HG03469 (cell line): ENCODE data around the gene EPB41L3.
"Not testable (repeated sequence)": the region's sequence is repeated elsewhere in the genome, so short reads cannot be mapped to it uniquely, and the experiment has no call there.

ENCODE experiments used
- ATAC-seq: cut with Tn5 transposase; IDR thresholded peaks from one replicate; pipeline ENCODE4 v1.9.1; 2021; ENCODE audit warnings: mild to moderate bottlenecking, moderate library complexity, moderate number of reproducible peaks; ENCODE audit not compliant: unreplicated experiment

EPB41L3 gene

DNA sequence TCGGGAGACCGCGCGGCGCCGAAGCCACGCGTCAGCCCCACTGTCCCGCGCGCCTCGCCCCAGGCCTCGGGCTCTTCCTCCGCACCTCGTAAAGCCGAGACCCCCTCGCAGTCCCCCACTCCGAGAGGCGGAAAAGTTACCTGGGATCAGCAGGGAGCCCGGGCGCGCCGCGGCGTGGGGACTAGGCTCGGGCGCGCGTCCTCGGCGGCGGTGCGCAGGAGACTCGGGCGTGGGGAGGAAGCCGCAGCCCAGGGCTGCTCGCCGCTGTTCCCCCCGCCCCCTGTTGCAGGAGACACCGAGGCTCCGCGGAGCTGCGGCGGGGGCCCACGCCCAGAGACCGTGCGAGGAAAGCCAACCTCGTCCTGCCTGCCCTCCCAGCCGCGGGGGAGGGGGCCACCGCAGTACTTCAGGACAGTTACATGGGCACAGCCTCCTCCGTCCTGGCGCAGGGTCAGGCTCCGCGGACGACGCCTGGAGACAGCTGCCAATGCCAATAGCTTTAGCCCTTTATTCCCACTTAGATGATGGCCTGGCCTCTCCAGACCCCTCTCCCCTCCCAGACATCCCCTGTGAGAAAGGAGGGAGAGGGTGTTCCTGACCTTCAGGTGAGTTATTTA is at the start of gene EPB41L3:
EPB41L3 (minus strand) TSS at position 225 of the 617 bp plus-strand sequence. CDS start 54,814 bp downstream, outside the sequence.
- no peak for ATAC-seq

DNA sequence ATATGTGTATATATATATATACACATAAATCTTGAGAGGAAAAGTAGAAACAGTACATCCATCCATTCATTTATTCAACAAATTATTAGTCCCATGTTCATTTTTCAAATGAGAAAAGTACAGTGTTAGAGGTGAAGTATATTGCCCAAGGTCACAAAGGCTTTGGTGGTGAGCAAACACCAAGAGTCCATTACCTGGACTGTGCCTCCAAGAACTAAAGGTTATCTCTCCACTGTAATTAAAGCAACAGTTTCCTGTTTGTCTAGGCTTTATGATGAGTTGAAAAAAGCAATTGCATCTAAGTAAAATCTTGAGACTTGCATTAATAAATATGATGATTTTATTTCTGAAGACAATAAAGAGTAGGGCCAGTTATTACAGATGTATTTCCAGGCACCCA is 44.7 kb upstream of the EPB41L3 start:
- no peak for ATAC-seq

DNA sequence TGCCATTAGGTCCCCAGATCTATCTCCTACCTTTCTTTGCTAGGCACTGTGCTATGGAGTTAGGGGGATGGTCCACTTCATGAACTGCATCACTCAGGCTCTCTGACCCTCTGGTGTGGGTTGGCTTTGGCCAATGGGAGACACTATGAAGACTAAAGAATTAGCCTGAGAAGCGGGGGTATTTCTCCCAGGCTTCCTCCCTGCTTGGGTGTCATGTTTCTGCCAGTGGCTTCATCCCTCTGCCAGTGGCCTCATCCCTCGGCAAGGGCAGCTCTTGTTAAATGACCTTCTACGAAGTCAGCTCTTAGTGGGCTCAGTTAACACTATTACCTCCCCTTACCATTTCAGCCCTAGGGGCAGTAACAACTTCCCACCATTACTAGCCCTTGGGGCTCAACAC is 41.9 kb upstream of the EPB41L3 start:
- no peak for ATAC-seq

DNA sequence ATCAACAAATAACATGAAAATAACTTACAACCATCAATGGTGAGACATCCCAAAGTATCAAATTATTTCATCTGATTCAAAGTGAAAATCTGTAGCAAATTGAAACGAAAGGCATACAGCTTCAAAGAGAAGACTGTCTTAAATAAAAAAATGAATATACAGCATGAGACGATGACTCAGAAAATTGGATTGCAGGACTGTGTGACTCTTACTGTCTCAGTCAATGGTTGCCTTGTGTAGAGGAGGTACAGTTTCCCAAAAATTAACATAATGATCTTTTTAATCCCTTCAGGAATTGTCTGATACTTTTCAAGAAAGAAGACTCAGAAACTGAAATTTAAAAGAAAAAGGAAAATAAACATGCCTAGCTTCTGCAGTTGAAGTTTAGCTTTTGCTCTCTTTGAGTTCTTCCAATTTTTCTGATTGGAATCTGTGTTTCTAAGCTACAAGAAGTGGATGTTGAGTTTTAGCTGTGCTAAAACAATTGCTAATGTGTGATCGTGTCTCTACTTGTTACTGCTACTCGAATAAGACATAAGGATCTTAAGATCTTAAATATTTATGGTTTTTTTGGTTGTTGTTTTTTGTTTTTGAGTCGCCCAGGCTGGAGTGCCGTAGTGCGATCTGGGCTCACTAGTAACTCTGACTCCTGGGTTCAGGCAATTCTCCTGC is 41.1 kb upstream of the EPB41L3 start:
- ATAC-seq, result no peak

DNA sequence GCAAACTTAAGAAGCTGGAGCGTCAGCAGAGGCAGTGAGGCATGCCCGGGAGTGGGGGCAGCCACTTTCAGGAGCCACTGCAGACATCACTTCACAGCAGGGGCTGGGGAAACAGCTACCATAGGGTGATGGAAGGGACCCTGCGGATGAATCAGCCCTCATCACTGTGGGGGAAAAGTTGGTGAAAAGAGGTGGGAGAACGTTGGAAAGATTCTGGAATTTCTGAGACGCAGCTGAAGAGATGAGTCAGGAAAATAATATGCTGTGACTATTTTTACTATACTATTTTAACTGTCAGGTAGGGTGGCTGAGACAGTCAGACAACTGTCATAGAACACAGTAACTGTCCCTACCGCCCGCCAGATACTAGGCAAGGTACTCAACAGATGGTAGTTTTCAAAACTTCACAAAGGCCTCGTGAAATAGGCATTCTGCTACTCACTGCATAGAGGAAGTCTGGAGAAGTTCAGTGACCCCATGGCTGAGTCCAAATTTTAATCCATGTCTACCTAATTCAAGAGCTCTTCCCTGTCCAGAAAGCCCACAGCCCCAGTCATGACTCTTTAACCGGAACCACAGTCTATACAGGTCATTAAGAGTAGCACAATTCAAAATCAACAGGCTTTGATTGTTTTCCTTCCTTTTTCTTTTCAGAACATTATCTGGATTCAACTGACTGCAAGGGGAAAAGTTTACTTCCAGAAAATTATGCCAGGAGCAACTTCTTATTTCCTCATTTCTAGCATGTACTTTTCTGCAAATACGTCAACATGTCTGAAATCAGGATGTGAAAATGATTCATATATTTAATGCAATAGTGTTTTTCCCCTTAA is 39.3 kb upstream of the EPB41L3 start:
- ATAC-seq, result no peak

DNA sequence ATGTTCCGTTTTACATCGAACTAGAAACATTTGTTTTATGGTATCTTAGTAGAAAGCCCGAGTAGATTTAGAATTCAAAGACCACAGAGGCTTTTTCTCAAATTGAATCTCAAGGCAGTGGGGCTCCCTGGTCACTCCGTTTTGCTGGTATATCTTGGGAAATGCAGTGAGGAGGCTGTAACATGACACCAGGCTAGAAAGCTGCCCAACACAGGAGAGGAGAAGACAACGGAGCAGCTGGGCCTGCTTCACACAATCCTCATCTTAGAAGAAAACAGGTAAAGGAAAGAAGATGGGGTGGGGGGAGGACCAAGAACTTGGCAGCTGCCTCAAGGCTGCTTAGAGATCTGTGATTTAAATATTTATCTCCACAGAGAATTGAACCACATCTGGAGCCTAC is 38.3 kb upstream of the EPB41L3 start:
- ATAC-seq, result no peak

DNA sequence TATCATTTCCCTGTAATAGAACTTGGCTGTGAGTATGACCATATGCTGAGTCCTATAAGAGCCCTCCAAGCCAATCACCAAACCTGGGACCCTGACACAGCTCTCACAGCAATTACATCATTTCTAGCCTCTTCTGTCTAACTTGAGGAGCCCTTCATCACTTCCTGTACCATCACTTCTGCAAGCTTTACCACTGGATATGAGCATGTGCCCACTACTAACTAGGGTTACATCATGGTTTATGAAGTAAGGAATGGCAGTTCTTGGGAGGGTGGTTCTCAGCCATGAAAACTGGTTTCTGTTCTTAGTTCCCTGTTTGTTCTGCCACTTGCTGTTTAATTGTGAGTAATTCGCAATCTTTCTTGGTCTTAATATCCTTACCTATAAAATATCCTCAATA is 31.0 kb upstream of the EPB41L3 start:
- ATAC-seq, result no peak

DNA sequence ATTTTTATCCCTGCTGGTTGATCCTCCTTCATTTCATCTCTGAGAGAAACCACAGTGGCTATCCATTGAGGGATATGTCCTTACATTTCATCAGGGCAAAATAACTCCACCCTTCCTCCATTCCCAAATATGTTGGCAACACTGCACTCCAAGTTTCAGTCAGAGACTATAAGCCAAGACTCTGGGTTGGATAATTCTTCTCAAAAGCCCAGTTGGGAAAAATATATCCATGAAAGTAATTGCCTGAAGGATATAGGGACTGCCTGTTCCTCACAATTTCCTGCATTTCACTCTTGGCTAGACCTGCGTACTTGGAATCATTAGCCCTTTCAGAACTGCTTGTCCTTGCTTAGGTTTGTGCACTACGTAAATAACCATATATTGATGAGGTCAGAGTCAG is 27.9 kb upstream of the EPB41L3 start:
- ATAC-seq, result no peak

DNA sequence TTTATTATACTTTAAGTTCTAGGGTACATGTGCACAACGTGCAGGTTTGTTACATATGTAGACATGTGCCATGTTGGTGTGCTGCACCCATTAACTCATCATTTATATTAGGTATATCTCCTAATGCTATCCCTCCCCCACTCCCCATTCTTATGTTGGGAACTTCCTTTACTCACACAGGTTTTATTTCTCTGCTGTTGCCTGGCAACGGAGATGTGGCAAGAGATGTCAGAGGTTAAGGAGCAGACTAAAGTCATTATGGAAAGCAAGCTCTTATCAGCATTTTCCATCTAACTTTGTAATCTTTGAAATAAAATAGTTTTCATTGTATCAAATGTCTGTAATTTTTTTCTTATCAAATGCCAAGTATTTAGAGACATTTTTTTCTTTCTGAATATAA is 26.8 kb upstream of the EPB41L3 start:
- ATAC-seq, result not testable (repeated sequence)

DNA sequence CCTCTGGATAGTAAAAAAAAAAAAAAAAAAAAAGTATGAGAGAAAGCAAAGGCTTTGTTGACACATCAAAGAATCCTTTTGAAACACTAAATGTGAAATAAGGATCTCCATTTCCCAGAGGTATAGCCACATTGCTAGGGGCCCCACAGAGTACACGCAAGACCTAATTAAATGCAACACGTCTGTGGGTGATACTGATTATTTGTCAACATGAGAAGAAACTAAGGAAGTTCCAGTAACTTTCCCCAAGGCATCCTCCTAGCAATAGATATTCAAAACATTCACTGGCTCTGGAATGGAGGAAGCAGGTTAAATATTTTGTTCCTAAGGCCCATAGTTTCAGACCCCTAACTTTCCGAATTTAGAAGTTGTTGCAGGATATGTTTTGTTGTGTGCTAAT is 24.6 kb upstream of the EPB41L3 start:
- no peak for ATAC-seq

DNA sequence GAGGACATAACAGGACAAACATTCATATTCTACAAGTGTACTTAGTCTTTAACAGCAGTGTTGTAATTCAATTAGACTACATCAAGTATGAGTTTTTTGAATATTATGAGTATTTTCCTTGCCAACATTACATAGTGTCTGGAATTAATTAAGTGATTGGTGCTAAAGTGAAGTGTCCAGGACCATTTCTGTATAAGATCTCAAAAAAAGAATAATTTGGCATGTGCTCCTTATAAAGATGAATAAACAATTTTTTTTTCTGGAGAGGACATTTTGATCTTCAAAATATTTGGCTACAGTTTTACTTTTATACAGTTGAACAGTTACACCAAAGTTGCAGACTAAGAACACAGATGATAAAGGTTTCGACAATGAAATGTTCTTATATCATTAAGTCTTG is 15.1 kb upstream of the EPB41L3 start:
- no peak for ATAC-seq

DNA sequence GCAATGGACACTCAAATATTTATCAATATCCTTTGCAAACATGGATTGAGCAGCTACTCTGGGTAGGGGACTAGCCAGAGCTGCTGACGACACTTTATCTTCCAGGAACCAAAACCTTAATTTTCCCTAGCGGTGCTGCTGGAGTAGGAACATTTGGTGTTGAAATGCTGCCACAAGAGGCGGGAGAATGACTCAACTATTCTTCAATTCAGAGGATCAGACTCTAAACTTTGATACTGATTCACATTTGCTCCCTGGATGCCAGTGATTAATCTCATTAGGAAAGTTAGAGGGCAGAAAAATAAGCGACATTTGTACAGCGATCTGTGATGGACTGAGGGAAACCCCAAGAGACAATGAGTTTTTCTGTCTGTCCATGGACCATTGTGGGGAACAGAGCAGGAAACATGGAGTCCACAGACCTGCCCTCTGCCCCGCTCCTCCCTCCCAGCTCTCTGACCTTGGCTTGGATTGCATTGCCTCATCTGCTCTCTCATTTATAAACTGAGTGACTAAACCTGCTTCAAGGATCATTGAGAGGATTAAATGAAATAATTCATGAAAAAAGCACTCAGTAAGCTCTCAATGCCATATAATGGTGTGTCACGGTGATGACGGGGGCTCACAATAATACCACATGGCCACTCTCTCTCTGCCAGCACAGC is 12.6 kb upstream of the EPB41L3 start:
- ATAC-seq, result no peak

DNA sequence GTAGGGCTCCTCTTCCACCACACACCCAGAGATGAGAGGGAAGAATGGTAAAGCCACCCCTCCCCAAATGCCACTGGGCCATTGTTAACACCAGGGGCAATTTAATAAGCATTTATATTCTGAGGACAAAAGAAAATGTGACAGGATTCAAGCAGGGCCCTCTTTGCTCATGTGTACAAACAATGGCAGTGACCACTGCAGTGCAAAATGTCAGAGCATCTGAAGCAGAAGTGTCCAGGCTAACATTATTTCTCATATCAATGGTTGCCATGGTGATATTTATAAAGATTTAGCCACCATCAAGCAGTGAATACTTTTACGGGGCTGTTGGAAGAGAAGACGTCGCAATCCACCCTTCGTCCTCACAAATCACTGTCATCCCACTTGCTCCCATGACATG is 10.8 kb upstream of the EPB41L3 start:
- no peak for ATAC-seq

DNA sequence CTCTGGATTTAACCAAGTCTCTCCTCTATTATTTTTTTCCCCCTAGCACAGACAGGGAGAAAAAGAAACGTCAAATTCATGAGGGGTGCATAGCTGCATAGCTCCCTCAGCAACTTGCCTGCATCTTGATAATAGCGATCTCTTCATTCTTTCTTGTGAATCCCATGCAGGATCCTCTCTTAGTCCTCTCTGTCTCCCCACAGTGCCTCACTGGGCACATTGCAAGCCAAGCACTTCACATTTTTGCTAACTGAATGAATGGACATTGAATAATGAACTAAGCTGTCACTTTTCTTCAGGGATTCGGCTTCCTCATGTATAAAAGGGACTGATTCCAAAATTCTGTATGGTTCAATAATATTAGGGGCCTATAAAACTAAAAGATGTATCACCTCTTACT is 2.9 kb upstream of the EPB41L3 start:
- ATAC-seq, result no peak

DNA sequence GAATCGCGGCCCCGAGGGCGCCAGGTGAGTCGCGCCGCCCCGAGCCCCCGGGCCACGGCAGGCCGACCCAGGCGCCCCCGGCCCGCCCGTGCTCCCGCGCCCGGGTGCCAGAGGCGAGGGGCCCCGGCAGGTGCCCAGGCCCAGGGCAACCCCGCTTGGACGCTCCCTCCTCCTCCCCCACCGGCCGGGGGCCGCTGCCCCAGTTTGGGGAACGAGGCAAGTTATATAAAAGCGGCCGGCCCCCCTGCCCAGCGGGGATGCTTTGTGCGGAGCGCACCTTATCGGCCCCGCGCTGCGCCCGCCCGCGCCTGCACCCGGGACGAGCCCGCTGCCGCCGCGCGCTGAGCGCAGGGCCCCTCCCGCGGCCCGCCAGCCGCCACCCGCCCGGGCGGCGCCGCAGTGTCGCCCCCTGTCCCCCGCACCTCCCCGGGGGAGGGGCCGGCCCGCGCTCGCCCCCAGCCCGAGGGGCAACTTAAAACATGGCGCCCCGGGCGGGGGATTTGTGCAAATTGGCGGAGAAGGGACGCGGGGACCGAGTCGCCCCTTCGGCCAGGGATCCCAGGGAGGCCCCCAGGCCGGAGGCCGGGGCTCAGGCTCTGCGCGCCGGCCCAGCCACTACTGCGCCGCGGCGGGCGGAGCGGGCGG is 639 bp downstream of the EPB41L3 start:
- no peak for ATAC-seq

DNA sequence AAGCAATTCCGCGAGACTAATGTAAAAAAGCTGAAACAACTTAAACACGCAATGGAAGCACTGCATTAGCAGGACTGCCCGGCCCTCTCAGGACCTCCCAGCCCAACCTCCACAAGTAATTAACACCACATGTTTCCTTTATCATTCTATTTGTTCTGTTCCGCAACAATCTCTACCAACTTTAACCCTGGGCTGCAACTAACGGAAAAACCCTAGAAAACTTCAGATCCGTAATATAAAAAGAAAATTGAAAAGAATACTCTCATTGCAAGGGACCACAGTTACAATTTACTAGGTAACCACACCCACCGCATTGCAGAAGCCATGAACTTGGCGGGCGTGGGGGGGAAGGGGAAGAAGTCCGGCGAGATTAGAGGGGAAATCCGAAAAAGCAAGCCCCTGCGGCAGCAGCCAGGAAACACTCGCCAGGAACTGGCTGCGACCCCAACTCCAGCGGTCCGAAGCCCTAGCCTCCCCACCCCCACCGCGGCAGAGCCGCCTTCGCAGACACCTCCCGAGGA is 1.2 kb downstream of the EPB41L3 start:
- ATAC-seq, result no peak

DNA sequence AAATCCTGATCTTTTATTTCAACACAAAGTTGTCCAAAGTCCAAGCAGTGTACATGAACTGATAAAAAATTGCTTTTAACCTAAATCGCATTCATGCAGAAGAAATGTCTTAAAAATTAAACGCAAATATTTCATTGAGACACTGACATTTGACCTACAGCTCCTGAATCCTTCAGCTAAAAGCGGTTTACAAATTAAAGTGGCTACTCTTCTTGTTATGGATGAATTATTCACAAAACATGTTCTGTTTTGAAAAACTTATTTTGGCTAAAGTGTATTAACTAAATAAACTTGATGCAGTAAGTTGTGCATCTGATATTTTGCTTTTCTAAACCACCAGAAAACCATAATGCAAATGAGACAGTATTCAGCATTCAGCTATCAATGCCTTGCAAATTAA is 2.2 kb downstream of the EPB41L3 start:
- ATAC-seq, result no peak

DNA sequence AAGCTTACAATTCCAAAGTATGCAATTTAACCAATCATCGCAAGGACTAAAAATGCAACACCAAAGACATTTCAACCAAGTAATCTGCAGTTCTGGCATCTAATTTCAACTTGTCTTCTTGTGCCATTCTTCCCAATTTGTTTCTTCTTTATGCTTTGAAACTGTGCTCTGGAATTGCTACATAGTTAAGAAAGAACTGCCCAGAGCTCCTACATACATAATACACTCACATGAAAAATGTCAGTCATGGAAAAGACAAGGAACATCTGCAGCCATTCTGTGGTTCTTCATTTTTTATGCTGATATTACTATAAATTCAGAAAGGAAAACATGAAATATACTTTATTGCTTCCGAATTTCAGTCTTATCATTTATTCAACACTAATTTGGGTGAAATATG is 4.4 kb downstream of the EPB41L3 start:
- ATAC-seq, result no peak

DNA sequence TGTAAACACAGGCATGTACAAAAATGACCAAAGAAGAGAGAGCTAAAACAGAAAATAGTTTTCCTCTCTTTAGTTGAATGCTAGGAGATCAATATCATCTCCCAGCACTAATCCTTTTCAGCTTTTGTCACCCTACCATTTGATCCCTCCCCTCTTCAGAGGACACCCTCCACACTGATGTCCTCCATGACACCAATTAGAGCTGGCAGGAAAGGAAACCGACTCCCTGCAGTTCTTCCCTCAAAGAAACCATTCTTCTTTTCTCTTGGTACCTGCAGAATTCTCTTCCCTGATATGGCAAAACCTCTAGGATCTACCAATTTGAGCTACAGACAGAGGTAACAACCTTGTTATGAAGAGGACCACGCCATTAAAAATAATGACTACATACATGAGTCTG is 5.3 kb downstream of the EPB41L3 start:
- ATAC-seq, result no peak

DNA sequence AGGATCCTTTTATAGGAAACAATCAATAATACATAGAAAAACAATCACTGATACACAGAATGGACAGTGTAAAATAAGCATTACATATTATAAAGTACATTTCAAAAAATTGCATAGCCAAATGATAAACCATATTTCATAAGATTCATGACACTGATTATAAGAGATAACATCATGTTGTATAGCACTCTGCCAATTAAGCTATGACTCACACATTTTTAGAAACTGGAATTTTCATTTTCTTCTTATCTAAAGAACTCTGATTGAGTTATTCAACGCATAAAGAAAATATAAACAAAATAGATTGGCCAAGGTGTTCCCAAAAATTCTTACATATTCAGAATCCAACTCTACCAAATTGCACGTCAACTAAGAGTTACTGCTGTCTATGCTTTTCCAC is 5.9 kb downstream of the EPB41L3 start:
- ATAC-seq, result no peak

DNA sequence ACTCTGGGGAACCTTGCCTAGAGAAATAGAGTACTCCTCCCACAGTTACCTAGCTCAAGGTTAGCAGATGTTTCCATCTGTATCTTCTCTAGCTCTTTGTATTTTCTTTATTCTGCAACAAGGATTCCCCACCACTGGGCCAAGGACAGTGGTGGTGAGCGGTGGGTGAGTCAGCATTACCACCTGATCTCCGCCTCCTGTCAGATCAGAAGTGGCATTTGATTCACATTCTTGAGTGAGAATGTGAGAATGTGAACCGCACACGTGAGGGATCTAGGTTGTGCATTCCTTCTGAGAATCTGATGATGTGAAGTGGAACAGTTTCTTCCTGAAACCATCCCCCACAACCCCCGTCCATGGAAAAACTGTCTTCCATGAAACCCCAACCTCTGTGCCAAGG is 9.0 kb downstream of the EPB41L3 start:
- ATAC-seq, result no peak
